ENCODE data around the gene TECPR2.

- TF ChIP-seq FOXK2 (IDR thresholded peaks at IDR 0.05): no peak
- no peak for TF ChIP-seq SUZ12 (IDR thresholded peaks at IDR 0.05)
- no peak for TF ChIP-seq NFRKB (IDR thresholded peaks at IDR 0.05)
- TF ChIP-seq CTBP1 (IDR thresholded peaks at IDR 0.05; ENCODE audit: borderline replicate concordance): no peak
- TF ChIP-seq PKNOX1 (IDR thresholded peaks at IDR 0.05): no peak
Measured at GRCh38 chr14:102431751-102432150, 69.0 kb downstream of the TECPR2 start.

Measured in HEK293T (cell line).